Hepatocyte (in vitro differentiated cells): ENCODE data around the gene EPHB1.

Experiments used
- EZH2 ChIP-seq: fragments of 200-600 bp; sonication (generic); IDR thresholded peaks from 2 replicates; pipeline ENCODE4 v1.6.1; 2016; ENCODE audit warnings: antibody characterized with exemption, mild to moderate bottlenecking, borderline replicate concordance
- TF ChIP-seq, protein P1 (sequence below): fragments of 200-600 bp; sonication (generic); IDR thresholded peaks from 2 replicates; pipeline ENCODE4 v1.5.1; 2016; ENCODE audit warnings: antibody characterized with exemption, mild to moderate bottlenecking; ENCODE audit not compliant: poor library complexity

GRCh38 chr3:135157045-135157740 lies 362.1 kb downstream of the EPHB1 start:
- TF ChIP-seq, protein P1, sequence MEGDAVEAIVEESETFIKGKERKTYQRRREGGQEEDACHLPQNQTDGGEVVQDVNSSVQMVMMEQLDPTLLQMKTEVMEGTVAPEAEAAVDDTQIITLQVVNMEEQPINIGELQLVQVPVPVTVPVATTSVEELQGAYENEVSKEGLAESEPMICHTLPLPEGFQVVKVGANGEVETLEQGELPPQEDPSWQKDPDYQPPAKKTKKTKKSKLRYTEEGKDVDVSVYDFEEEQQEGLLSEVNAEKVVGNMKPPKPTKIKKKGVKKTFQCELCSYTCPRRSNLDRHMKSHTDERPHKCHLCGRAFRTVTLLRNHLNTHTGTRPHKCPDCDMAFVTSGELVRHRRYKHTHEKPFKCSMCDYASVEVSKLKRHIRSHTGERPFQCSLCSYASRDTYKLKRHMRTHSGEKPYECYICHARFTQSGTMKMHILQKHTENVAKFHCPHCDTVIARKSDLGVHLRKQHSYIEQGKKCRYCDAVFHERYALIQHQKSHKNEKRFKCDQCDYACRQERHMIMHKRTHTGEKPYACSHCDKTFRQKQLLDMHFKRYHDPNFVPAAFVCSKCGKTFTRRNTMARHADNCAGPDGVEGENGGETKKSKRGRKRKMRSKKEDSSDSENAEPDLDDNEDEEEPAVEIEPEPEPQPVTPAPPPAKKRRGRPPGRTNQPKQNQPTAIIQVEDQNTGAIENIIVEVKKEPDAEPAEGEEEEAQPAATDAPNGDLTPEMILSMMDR = no peak
- TF ChIP-seq EZH2 = no peak
